Sigmoid colon (tissue), 4 donors: ENCODE measurements around the gene SLC16A4.

ENCODE experiments used
- CTCF ChIP-seq, 4 experiments: fragments of 450-650 bp in 3 of 4; fragments of 200-600 bp in 1 of 4; IDR thresholded peaks; one replicate each; pipeline ENCODE4 v1.5.1; 2016 to 2019; ENCODE audit warnings: antibody characterized with exemption in 4 of 4, mild to moderate bottlenecking in 3 of 4, moderate library complexity in 2 of 4
- EP300 ChIP-seq, 4 donors: sonication (generic); formaldehyde crosslinking; IDR thresholded peaks; one replicate each; pipeline ENCODE4 v1.6.1; 2017; ENCODE audit warnings: antibody characterized with exemption in 4 of 4
- POLR2A ChIP-seq, 2 donors: fragments of 450-650 bp; IDR thresholded peaks; one replicate each; pipeline ENCODE4 v1.6.1; 2016; ENCODE audit warnings: antibody characterized with exemption in 2 of 2, mild to moderate bottlenecking in 2 of 2, moderate library complexity in 2 of 2

- TF ChIP-seq CTCF (IDR thresholded peaks at IDR 0.05) (no peak), POLR2A (IDR thresholded peaks at IDR 0.05) (no peak), EP300 (IDR thresholded peaks at IDR 0.05) (no peak)
Measured at GRCh38 chr1:110390692-110391245, at the start of gene SLC16A4.
